SH-SY5Y (cell line): Measurements from ENCODE around the gene KCNIP4.

Experiments used
- GATA2 ChIP-seq: IDR thresholded peaks from 2 replicates; pipeline ENCODE4 v1.6.1; 2011; ENCODE audit warnings: mild to moderate bottlenecking, low read depth, low read length
- GATA3 ChIP-seq: IDR thresholded peaks from 2 replicates; pipeline ENCODE4 v1.6.1; 2011; ENCODE audit warnings: low read depth, mild to moderate bottlenecking, low read length, moderate library complexity

- no peak for TF ChIP-seq GATA2
- TF ChIP-seq GATA3: no peak
Measured at GRCh38 chr4:21102667-21103066, 845.9 kb downstream of the KCNIP4 start.
